Ascending aorta (tissue), 2 donors: ENCODE data around the gene PYGB. TPM values are rescaled to one million over a fixed set of nuclear protein-coding genes. Genes with fewer than 3 reads are reported as not detected.

Experiments
- DNase-seq, 2 donors: peaks; one replicate each; pipeline ENCODE4 v3.0.0-alpha.2; 2019; ENCODE audit warnings: low spot score in 2 of 2
- H3K27ac ChIP-seq, 2 donors: fragments of 200-600 bp; sonication (generic); one replicate each; pipeline ENCODE4 v1.5.1; 2016 to 2017; ENCODE audit warnings: mild to moderate bottlenecking in 1 of 2
- H3K27me3 ChIP-seq: fragments of 200-600 bp; sonication (generic); one replicate; pipeline ENCODE4 v1.5.1; 2017
- H3K36me3 ChIP-seq, 2 donors: fragments of 200-600 bp; sonication (generic); one replicate each; pipeline ENCODE4 v1.5.1; 2016
- H3K4me1 ChIP-seq, 2 donors: fragments of 200-600 bp; sonication (generic); one replicate each; pipeline ENCODE4 v1.5.1; 2016 to 2017; ENCODE audit warnings: mild to moderate bottlenecking in 1 of 2
- H3K4me3 ChIP-seq, 2 donors: fragments of 200-600 bp; sonication (generic); one replicate each; pipeline ENCODE4 v1.5.1; 2016 to 2017; ENCODE audit warnings: mild to moderate bottlenecking in 1 of 2
- H3K9me3 ChIP-seq, 2 donors: fragments of 200-600 bp; sonication (generic); one replicate each; pipeline ENCODE4 v1.5.1; 2016
- intact Hi-C: fragments of 100-400 bp; cut with DNase I; formaldehyde crosslinking; loops from one replicate; pipeline ENCODE4 v1.15.1; 2023
- total RNA-seq: library from RNA; depleted of rRNA; stranded (reverse); fragments of >200 nt; gene quantifications from one replicate; pipeline ENCODE4 v1.1.0, GENCODE V29; 2016
- TF ChIP-seq, protein P1 (sequence below), 3 experiments: fragments of 200-600 bp in 2 of 3; fragments of 450-650 bp in 1 of 3; sonication (generic) in 2 of 3; IDR thresholded peaks; one replicate each; pipeline ENCODE4 v1.5.1; 2016 to 2019; ENCODE audit warnings: antibody characterized with exemption in 3 of 3, mild to moderate bottlenecking in 1 of 3, moderate library complexity in 1 of 3

Gene PYGB
- total RNA-seq, 1 donor from 2014 or later: 125 TPM

DNA sequence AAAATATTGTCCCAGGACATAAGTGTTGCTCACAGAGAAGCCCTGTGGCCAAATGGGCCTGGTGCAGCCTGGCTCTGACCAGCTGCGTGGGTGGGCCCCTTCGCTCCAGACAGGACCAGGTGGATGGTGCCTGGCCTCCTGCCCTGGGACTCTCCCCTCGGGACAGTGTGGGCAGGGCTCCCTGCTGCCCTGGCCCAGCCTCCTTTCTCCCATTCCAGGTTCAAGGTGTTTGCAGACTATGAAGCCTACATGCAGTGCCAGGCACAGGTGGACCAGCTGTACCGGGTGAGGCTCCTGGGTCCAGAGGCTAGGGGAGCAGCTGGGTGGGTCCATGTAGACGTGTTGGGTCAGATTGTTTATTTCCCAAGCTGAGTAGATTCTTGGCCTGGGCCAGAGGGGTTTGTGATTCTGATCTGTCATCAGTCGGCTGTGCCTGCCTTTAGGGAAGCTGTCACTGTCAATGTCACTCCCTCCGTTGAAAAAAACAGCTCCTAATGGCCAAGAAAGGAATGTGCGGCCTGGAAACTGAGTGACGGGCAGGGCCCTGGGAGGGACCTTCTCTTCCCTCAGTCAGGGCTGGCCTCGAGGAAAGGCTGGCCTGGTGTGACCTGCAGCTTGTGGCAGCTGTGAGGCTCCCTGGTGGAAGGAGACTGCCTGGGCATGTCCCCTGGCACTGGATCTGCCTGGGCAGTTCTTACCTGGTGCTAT, 47.7 kb downstream of the PYGB start:
- H3K27ac ChIP-seq: peak overlapping the region; percentile 61 to 64
- DNase-seq: peak in 1 of 2 donors; percentile 79
- peaks cover 27 to 65% of the 10 kb centered on the region in 2 donors for H3K36me3 ChIP-seq
- H3K9me3 ChIP-seq: no peaks in the 10 kb centered on the region
- no peak overlapping the region for H3K4me3 ChIP-seq
- no peaks in the 10 kb centered on the region for H3K27me3 ChIP-seq
- intact Hi-C loops: loop anchor here (2.0 to 10.0 kb wide), 6 partner anchors 95 to 399 kb away; partner anchors contain the start of genes ABHD12, ACSS1, APMAP and ENTPD6
- peaks cover 7 to 27% of the 10 kb centered on the region in 2 donors for H3K4me1 ChIP-seq
- TF ChIP-seq, protein P1, sequence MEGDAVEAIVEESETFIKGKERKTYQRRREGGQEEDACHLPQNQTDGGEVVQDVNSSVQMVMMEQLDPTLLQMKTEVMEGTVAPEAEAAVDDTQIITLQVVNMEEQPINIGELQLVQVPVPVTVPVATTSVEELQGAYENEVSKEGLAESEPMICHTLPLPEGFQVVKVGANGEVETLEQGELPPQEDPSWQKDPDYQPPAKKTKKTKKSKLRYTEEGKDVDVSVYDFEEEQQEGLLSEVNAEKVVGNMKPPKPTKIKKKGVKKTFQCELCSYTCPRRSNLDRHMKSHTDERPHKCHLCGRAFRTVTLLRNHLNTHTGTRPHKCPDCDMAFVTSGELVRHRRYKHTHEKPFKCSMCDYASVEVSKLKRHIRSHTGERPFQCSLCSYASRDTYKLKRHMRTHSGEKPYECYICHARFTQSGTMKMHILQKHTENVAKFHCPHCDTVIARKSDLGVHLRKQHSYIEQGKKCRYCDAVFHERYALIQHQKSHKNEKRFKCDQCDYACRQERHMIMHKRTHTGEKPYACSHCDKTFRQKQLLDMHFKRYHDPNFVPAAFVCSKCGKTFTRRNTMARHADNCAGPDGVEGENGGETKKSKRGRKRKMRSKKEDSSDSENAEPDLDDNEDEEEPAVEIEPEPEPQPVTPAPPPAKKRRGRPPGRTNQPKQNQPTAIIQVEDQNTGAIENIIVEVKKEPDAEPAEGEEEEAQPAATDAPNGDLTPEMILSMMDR (IDR thresholded peaks at IDR 0.05): peak in 1 of 3 experiments; percentile 13

DNA sequence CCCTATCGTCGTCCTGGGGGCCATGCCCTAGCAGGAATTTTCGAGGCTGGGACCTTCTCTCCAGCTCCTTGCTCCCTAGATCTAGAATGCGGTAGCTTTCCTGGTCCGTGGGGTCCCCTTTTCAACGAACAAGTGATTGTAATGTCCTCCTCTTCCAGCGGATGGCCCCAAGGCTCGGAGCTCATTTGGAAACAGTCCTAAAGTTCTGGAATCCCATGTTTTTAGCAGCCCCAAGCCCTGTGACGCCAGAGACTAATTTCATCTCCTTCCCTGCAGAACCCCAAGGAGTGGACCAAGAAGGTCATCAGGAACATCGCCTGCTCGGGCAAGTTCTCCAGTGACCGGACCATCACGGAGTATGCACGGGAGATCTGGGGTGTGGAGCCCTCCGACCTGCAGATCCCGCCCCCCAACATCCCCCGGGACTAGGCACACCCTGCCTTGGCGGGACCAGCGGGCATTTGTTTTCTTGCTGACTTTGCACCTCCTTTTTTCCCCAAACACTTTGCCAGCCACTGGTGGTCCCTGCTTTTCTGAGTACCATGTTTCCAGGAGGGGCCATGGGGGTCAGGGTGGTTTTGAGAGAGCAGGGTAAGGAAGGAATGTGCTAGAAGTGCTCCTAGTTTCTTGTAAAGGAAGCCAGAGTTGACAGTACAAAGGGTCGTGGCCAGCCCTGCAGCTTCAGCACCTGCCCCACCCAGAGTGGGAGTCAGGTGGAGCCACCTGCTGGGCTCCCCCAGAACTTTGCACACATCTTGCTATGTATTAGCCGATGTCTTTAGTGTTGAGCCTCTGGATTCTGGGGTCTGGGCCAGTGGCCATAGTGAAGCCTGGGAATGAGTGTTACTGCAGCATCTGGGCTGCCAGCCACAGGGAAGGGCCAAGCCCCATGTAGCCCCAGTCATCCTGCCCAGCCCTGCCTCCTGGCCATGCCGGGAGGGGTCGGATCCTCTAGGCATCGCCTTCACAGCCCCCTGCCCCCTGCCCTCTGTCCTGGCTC, 48.5 kb downstream of the PYGB start:
- intact Hi-C loops: loop anchor here (5.0 to 10.0 kb wide), 3 partner anchors 99 to 398 kb away; partner anchors contain the start of genes ACSS1, ENTPD6 and ZNF337

DNA sequence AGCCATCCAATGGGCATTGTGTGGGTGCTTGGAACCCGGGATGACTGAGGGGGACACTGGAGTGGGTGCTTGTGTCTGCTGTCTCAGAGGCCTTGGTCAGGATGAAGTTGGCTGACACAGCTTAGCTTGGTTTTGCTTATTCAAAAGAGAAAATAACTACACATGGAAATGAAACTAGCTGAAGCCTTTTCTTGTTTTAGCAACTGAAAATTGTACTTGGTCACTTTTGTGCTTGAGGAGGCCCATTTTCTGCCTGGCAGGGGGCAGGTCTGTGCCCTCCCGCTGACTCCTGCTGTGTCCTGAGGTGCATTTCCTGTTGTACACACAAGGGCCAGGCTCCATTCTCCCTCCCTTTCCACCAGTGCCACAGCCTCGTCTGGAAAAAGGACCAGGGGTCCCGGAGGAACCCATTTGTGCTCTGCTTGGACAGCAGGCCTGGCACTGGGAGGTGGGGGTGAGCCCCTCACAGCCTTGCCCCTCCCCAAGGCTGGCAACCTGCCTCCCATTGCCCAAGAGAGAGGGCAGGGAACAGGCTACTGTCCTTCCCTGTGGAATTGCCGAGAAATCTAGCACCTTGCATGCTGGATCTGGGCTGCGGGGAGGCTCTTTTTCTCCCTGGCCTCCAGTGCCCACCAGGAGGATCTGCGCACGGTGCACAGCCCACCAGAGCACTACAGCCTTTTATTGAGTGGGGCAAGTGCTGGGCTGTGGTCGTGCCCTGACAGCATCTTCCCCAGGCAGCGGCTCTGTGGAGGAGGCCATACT, 49.4 kb downstream of the PYGB start:
- TF ChIP-seq, protein P1 (IDR thresholded peaks at IDR 0.05): no peak
- Histone ChIP-seq H3K9me3 (no peaks in the 10 kb centered on the region), H3K4me3 (no peak overlapping the region), H3K36me3 (peaks cover 14 to 49% of the 10 kb centered on the region in 2 donors), H3K4me1 (peaks cover 7 to 27% of the 10 kb centered on the region in 2 donors), H3K27ac (peak overlapping the region; percentile 34 to 64), H3K27me3 (no peaks in the 10 kb centered on the region)
- no peak for DNase-seq
- intact Hi-C loops: loop anchor here (5.0 to 10.0 kb wide), 3 partner anchors 100 to 397 kb away; partner anchors contain the start of genes ACSS1, ENTPD6 and ZNF337

More for the DNA sequence above, 48.5 kb downstream of the PYGB start:
- DNase-seq: no peak
- no peak overlapping the region for H3K4me3 ChIP-seq
- peaks cover 7 to 27% of the 10 kb centered on the region in 2 donors for H3K4me1 ChIP-seq
- TF ChIP-seq, protein P1 (IDR thresholded peaks at IDR 0.05): peak in 1 of 3 experiments; percentile 29
- peak overlapping the region; percentile 61 to 64 for H3K27ac ChIP-seq
- no peaks in the 10 kb centered on the region for H3K9me3 ChIP-seq
- peaks cover 18 to 59% of the 10 kb centered on the region in 2 donors for H3K36me3 ChIP-seq
- H3K27me3 ChIP-seq: no peaks in the 10 kb centered on the region

DNA sequence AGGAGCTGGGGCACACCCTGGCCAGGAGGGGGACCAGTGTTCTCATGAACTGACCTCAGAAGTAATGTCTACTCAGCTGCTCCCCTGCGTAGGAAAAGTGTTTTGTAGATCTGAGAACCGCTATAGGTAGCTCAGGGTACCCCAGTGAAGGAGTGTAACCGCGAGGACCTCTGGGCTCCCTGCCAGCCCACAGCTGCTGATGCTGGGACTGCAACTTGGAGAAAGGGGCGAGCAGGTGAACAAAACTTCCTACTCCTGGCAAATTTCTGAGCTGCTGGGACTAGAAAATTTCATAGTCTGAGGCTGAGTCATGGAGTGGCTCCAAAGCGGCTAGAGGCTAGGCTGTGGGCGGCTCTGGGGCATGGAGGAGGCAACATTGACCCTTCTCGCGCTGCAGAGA, 51.9 kb downstream of the PYGB start:
- Histone ChIP-seq H3K4me1 (peaks cover 4 to 23% of the 10 kb centered on the region in 2 donors), H3K27me3 (no peaks in the 10 kb centered on the region), H3K27ac (no peak overlapping the region), H3K4me3 (no peak overlapping the region), H3K36me3 (peaks cover 10 to 42% of the 10 kb centered on the region in 2 donors), H3K9me3 (no peaks in the 10 kb centered on the region)
- TF ChIP-seq, protein P1 (IDR thresholded peaks at IDR 0.05): no peak
- no peak for DNase-seq
- intact Hi-C loops: loop anchor here (5.0 to 10.0 kb wide), 3 partner anchors 103 to 395 kb away; partner anchors contain the start of genes ACSS1, ENTPD6 and ZNF337
